NOMO-1 (cell line): ENCODE results near the gene OTOGL.
"Not testable (repeated sequence)": the region's sequence is repeated elsewhere in the genome, so short reads cannot be mapped to it uniquely, and the experiment has no call there.

Source experiments
- DNase-seq, 2 experiments: peaks; one replicate each; lab custom pipeline; 2025; ENCODE audit not compliant: unreplicated experiment in 2 of 2; lab: John Stamatoyannopoulos, UW

Gene OTOGL

DNA sequence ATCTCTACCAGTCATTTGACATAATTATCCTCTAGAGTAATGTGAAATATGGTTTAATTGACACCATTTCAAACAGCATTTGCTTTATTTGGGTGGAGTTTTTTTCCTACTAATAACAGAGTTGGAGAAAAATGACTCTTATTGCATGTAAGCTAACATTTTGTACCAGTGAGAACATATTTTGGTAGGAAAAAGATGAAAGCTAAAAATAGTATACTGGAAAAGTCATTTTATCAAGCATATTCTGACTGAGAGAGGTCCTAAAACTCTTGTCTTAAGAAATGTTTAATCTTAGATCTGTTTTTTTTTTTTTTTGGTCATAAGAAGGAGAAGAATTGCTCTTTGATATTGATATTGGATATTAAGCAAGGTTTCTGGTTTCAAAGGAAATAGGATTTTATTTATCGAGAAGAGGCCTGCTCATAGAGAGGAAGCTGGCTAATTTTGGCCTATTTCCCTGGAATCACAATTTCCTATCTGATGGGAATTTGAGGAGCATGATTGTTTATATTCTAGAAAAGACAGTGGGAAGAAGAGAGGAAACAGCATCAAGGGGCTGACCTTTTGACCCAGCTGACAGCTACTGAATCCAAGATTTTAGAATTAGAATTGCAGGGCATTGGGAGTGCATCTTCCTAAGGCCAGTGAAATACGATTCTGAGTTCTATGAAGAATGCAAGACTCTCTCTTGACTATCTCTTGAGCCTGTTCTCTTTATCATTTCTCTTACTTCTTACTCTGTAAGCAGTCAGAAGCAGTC is 19.4 kb downstream of the OTOGL start:
- no peak for DNase-seq

DNA sequence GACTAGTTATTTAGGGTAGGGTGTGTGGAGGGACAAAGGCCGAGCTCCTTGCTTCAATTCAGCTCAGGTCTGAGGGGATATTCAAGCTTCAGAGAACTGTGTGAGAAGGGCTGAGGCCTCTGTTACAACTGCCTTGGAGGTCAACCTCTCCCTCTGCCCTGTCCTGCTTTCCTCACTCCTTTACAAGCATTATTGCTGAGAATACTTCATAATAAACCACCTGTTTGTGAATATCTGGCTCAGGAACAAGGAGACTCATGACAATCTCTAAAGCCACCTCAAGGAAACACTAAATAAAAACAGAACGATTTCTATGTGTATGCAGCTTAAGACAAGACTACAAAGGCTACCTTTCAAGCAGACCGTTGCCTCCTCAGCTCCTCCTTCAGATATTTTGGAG is 21.7 kb downstream of the OTOGL start:
- DNase-seq, result no peak

DNA sequence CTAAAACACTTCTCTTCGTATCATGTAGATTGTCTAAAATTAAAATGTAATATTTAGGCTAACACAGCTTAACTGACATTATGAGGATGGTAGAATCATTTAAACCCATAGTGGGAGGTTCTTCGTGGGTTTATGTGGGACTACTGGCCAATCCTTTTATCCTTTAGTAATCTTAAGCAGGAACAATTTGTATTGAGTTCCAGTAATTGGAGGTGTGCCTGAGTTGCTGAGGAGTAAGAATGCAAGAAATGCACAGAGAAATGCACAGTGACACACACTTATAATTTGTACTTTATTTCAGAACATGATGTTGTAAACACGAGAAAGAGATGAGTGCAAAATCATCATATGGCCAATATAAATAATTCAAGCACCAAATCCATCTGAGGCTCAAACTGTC is 22.3 kb downstream of the OTOGL start:
- DNase-seq, result no peak

DNA sequence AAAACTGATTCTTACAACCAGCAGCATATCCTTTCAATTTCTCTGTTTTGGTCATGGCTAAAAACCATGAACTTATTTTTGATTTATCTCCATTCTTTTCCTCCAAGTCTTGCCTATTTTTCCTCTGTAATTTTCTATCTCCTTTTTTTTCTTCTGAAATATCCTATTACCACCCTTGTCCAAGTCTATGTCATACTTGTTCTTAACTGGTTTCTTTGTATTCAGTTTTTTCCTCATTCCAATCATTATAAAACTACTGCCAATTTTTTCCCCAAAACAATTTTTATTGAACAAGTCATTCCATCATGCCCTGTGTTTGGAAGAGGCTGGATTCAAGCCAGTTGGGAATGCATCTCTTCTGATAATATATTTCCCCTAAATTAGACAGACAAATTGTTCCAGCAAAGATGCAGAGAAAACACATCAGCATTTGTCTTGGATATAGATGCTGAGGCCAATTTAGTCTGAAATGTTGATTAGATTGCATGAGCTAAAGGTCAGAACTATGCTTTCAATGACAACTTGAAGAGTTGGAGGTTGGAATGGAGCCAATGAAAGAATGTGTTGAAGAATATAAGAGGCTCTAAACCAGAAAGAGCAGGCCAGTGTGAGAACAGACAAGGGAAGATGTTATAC is 30.7 kb downstream of the OTOGL start:
- no peak for DNase-seq

DNA sequence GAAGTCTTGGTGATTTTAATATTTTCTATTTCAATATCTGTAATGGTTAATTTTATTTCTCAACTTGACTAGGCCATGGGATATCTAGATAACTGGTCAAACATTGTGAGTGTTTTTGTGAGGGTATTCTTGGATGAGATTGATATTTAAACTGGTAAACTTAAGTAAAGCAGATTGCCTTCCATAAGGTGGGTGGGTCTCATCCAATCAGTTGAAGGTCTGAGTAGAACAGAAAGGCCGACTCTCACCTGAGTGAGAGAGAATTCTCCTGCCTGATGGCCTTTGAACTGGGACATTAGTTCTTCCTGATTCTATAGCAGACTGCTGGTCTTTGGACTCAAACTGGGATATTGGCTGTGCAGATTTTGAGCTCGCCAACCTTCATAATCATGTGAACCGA is 36.3 kb downstream of the OTOGL start:
- no peak for DNase-seq

DNA sequence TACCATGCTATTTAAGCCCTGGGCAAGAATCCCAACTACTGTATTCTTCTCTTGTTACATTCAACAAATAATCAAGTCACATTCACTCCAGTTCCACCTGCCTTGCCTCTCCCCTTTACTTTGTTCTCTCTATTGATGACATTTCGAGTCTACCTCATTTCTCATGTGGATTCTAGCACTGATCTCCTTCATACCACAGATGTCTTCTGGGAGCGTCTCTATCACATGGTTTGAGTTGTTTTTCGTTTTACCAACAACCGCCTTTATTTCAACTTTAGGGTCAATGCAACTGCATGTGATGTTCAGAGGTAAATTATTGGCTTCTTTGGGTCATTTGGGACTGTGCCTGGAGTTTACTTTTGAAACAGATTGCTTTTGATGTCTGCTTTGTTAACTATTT is 40.7 kb downstream of the OTOGL start:
- DNase-seq, result no peak

DNA sequence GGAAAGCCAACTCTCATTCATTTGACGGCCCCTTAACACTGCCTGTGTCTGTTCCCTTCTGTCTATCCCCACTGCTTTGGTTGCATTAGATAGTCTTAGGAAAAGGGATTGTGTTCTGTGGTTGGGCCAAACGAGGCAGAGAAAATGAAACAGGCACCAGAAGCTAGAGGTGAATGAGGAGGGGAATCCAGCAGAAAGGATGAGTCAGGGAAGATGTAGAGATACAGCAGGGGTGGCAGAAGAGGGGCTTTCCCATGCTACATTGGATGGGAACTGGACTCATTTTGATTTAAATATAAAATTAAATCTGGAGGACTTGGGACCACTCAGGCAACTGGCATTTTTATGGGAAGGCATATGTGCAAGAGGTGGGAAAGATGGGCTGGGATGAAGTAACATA is 43.3 kb downstream of the OTOGL start:
- no peak for DNase-seq

DNA sequence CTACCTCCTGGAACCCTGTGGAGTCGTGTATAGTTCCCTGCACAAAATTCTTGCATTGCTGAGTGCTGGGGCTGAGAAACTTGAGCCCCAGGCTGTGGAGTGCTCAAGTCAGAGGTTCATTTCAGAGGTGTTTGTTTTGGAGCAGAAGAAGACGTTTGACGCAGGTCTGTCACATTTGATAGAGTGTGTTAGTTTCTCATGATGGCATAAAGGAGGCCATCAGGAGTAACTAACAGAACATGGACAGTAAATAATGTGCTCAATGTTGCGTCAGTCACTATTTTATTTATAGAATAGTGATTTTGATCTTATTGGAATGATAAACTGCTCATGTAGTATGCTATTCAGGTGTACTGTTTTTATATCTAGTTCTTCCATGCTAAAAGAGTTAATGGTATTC is 44.2 kb downstream of the OTOGL start:
- no peak for DNase-seq

DNA sequence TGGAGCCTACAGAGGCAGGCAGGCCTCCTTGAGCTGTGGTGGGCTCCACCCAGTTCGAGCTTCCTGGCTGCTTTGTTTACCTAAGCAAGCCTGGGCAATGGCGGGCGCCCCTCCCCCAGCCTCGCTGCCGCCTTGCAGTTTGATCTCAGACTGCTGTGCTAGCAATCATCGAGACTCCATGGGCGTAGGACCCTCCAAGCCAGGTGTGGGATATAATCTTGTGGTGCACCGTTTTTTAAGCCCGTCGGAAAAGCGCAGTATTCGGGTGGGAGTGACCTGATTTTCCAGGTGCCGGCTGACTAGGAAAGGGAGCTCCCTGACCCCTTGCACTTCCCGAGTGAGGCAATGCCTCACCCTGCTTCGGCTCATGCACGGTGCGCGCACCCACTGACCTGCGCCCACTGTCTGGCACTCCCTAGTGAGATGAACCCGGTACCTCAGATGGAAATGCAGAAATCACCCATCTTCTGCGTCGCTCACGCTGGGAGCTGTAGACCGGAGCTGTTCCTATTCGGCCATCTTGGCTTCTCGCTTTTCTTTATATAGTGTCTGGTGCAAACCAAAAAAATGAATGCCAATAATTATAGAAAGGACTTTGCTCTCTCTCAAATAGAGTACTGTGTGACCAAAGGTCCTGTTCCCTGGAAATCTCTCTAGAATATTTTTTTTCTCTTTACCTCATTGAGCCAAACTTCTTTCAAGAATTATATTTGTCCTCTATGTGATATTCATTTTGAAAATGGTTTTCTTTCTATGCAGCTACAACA is 50.4 kb downstream of the OTOGL start:
- not testable (repeated sequence) for DNase-seq

DNA sequence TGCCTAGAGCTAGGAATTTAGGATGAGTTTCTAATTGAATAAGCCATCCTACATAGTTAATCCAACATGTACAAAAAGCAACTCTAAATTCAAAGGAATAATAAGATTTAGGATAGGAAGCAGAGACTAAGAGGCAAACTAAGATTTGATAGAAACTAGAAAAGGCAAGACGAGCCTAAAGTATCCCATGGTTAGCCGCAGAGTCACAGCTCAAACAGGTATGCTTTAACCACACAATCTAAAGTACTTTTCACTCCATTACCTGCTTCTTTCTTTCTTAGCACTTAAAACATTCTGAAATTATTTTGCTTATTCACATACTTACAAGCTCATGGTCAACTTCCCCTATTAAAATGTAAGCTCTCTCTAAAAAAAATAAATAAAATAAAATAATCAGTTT is 51.8 kb downstream of the OTOGL start:
- no peak for DNase-seq

DNA sequence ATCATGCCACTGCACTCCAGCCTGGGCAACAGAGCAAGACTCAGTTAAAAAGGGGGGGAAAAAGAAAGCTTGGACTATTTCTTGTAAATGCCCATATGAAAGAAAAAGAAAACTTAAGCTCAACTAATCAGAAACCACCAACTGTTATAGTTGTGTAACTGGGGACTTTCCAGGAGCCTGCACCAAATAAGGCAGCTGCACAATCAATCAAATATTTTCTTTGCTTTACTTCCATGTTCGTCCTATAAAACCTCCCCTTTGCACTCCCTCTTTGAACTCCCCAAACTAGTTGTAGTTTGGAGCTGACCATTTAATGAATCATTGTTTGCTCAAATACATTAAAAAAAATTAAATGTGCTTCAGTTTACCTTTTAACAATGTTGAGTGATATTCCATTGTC is 54.9 kb downstream of the OTOGL start:
- no peak for DNase-seq

DNA sequence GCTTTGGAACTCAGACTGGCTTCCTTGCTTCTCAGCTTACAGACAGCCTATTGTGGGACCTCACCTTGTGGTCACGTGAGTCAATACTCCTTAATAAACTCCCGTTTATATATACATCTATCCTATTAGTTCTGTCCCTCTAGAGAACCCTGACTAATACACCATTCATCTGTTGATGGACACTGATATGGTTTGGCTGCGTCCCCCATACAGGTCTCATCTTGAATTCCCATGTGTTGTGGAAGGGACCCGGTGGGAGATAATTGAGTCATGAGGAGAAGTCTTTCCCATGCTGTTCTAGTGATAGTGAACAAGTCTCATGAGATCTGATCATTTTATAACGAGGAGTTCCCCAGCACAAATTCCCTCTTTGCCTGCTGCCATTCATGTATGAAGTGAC is 57.0 kb downstream of the OTOGL start:
- no peak for DNase-seq

DNA sequence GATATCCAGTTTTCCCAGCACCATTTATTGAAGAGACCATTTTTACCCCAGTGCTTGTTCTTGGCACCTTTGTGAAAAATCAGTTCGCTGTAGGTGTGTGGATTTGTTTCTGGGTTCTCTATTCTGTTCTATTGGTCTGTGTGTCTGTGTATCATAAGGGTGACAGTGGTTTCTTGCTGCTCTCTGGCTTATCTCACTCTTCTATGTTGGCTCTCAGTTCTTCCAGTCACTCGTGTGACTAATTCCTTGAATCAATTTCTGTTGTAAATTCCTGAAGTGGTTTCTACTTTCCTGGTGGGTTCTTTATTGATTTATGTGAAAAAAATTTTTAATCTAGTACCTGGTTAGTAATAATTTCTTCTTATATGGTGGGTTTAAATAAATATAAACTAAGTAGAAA is 58.3 kb downstream of the OTOGL start:
- DNase-seq, result no peak

DNA sequence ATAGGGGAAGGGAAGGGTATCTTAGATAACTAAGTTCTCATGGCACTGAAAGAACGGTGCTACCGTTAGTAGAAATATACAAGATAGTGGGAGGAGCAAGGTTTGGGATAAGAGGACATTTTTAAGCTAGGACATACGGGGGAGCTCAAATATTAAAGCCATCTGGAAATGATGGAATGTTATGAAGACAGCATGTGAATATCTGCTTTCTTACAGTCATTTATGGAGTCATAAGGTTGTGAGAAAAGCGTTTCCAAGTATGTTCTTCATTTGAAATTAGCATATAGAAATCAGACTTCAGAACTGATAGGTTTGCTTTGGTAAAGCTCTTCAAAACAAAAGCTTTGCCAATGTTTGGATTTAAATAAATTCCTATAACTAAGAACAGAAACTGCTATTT is 62.3 kb downstream of the OTOGL start:
- DNase-seq, result no peak

DNA sequence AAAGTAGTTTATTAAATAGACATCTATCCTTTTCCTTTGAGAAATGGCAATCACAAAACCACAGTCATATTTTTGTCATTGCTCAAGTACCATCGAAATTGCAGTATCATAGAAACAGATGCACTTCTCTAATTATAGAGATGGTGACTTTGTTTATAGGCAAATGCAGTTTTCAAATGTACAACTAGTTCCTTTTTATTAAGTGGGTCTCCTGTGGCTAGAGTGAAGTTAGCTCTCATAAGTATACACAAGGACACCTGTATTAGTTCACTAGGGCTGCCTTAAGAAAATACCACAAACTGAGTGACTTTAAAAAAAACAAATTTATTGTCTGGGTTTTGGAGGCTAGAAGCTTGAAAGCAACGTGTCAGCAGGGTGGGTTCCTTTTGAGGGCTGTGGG is 62.8 kb downstream of the OTOGL start:
- DNase-seq, result no peak

DNA sequence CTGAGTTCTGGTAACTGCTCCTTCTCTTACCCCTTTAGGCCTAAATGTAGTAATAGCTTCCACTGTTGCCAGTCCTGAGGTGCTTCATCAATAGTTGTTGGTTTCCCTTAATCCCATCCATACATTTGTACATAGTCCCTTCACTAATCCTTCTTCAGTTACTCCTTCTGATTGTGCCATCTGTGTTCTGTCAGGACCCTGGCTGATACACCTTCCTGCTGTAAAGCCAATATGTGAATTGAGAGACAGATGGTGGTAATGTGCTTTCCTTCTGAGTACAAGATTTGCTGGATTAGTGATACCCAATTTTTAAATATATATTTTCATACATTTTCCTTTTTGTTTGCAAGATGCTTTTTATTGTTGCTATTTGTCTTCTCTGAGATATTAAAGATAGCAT is 66.4 kb downstream of the OTOGL start:
- DNase-seq, result no peak

DNA sequence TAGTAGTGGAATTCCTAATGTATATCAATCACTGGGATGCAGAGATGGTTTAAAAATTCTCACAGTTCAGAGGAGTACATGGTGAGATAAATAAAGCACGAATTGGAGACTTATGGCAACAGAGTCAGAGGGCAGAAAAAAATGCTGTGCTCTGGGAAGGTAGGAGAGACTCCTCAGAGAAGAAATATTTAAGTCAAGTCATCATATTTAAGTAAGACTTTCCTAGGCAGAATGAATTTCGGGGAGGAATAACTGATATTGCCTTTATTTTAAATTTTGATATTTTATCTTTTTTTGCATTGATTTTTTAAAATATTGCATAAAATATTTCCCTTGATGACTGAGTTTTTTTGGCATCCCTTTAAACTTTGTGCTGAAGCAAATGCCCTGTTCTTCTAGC is 67.4 kb downstream of the OTOGL start:
- DNase-seq, result no peak

DNA sequence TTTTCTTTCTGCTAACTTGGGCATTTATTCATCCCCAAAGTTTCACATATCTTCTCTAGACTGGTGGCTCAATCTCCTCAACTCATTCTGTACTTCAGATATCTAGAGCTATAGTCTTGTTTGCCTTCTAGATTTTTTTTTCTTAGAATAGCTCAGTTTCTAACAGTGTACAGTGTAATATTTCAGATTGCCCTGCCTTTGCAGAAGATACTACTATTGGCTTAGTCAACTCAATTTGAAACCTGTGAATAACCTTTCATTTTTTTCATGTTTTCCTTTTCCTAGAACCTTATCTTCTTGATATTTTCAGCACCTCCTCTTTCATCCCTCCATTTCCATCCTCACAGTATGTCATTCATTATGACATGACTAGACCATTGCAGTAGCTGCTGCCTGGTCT is 69.6 kb downstream of the OTOGL start:
- no peak for DNase-seq

DNA sequence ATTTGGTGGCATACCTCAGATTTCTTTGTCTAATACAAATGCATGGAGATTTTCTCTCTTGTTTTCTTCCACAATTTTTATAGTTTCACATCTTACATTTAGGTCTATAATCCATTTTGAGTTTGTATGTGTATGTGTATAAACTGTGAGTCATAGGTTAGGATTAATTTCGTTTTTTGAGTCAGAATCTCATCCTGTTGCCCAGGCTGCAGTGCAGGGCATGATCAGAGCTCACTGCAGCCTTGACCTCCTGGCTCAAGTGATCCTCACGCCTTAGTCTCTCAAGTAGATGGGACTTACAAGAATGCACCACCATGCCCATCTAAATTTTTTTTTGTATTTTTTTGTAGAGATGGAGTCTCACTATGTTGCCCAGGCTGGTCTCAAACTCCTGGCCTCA is 71.6 kb downstream of the OTOGL start:
- DNase-seq, result no peak

DNA sequence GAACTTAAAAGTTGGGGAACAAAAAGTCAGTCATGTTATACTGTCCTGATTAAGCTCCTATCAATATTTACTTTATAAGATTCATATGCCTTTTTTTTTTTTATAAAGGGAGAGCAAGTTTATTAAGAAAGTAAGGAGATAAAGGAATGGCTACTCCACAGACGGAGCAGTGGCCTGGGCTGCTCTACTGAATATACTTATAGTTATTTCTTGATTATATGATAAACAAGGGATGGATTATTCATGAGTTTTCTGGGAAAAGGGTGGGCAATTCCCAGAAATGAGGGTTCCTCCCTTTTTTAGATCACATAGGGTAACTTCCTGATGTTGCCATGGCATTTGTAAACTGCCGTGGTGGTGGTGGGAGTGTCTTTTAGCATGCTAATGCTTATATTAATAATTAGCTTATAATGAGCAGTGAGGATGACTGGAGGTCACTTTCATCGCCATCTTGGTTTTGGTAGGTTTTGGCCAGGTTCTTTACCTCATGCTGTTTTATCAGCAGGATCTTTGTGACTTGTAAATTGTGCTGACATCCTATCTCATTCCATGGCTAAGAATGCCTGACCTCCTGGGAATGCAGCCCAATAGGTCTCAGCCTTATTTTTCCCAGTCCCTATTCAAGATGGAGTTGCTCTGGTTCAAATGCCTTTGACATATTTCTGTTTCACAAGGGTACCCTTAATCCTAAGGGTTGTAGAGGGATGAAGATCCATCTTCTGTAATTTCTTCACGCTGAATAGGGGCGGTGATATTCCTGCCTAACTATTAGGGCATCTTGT is 73.9 kb downstream of the OTOGL start:
- DNase-seq, result no peak

DNA sequence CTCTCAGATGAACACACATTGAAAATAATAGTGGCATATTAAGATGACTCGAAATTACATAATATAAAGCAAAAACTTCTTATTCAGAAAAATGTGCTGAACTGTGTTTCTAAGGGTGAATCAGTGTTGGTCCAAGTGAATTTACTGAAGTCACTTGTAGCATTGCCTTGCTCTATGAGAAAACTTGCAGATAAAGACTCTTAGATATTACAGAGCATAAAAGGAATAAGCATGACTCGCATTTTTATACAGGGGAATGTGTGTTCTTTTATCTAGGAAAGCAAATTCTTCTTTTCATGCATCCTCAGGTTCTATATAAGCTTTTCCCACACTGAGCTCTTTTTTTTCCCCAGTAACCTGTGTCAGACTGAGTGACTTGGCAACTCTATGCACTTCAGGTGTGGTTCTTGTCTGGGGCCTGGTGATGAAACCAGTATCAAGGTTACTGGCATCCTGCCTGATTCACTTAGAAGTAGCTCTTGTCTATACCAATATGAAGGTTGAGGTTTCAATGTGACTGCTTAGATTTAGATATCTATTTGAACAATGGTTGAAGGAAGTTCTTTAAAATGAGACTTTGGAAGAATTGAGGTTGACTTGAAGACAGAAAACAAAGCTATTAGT is 76.1 kb downstream of the OTOGL start:
- no peak for DNase-seq
